Suprapubic skin (tissue), 4 donors: ENCODE data around the gene SSTR1.

Experiments
- EP300 ChIP-seq: sonication (generic); formaldehyde crosslinking; IDR thresholded peaks from one replicate; pipeline ENCODE4 v1.6.1; 2017; ENCODE audit warnings: antibody characterized with exemption
- POLR2A ChIP-seq, 2 donors: fragments of 450-650 bp; IDR thresholded peaks; one replicate each; pipeline ENCODE4 v1.6.1; 2017; ENCODE audit warnings: antibody characterized with exemption in 2 of 2, mild to moderate bottlenecking in 2 of 2, moderate library complexity in 2 of 2
- POLR2AphosphoS5 ChIP-seq, 3 donors: sonication (generic); formaldehyde crosslinking; IDR thresholded peaks; one replicate each; pipeline ENCODE4 v1.6.1; 2017; ENCODE audit warnings: antibody characterized with exemption in 3 of 3
- TF ChIP-seq, protein P1 (sequence below), 2 donors: fragments of 200-600 bp in 1 of 2; fragments of 450-650 bp in 1 of 2; sonication (generic) in 1 of 2; IDR thresholded peaks; one replicate each; pipeline ENCODE4 v1.5.1; 2016 to 2019; ENCODE audit warnings: antibody characterized with exemption in 2 of 2, mild to moderate bottlenecking in 1 of 2, moderate library complexity in 1 of 2

DNA sequence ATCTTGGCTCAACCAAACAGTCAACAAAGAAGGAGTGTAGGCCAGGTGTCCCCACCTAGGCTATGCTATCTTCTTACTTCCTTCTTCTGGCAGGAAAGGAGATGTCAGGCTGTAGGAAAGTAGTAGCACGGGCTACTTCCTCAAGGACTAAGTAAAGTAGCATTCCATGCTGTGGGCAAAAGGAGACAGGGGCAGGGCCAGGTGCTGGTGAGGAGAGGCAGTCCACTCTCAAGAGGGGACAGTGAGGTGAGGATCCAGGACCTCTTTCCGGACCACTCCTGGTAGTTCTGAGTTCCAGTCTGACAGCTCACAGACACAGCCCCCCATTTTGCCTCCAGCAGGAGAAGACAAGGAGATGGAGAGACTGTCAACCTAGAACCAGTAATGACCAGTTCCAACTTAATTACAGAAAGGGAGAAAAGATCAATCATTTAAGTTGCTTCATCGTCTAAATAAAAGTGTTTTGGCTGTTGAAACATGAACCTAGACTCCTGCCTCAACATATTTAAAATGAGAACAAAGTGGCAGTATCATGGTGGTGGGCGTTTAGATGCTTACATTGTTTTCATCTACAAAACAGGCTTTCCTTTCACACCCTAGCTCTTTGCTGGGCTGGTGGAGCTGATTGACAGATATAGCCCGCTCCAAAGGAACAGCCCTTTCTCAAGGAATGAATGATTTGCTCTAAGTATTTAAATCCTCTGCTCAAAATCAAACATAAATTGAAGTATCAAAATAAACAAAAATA, 5.1 kb upstream of the SSTR1 start:
- TF ChIP-seq POLR2A (IDR thresholded peaks at IDR 0.05): no peak
- TF ChIP-seq, protein P1, sequence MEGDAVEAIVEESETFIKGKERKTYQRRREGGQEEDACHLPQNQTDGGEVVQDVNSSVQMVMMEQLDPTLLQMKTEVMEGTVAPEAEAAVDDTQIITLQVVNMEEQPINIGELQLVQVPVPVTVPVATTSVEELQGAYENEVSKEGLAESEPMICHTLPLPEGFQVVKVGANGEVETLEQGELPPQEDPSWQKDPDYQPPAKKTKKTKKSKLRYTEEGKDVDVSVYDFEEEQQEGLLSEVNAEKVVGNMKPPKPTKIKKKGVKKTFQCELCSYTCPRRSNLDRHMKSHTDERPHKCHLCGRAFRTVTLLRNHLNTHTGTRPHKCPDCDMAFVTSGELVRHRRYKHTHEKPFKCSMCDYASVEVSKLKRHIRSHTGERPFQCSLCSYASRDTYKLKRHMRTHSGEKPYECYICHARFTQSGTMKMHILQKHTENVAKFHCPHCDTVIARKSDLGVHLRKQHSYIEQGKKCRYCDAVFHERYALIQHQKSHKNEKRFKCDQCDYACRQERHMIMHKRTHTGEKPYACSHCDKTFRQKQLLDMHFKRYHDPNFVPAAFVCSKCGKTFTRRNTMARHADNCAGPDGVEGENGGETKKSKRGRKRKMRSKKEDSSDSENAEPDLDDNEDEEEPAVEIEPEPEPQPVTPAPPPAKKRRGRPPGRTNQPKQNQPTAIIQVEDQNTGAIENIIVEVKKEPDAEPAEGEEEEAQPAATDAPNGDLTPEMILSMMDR (IDR thresholded peaks at IDR 0.05): no peak
- no peak for TF ChIP-seq EP300
- no peak for TF ChIP-seq POLR2AphosphoS5 (IDR thresholded peaks at IDR 0.05)
